GM21825 (cell line): ENCODE data around the gene COL28A1.
"Not testable (repeated sequence)": the region's sequence is repeated elsewhere in the genome, so short reads cannot be mapped to it uniquely, and the experiment has no call there.

ENCODE experiments used
- ATAC-seq: cut with Tn5 transposase; IDR thresholded peaks from one replicate; pipeline ENCODE4 v1.9.1; 2021; ENCODE audit warnings: mild to moderate bottlenecking, moderate library complexity; ENCODE audit not compliant: unreplicated experiment

COL28A1 gene

DNA sequence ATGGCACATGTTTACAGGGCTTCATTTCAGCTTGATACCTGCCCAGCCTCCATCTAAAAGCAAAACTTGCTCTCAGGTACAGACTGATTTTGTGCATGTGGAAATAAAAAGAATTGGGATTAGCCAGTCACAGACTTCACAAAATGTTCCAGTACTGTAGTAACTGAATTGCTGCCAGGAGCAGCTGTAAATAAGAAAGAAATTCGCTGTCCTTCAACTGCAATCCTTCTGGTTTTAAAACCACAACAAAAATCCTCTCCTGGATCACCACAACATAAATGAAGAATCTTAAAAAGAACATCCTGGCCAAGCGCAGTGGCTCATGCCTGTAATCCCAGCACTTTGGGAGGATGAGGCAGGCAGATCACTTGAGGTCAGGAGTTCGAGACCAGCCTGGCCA, 27.1 kb upstream of the COL28A1 start:
- ATAC-seq: no peak

- ATAC-seq: not testable (repeated sequence)
Measured at GRCh38 chr7:7561591-7561990, 25.9 kb upstream of the COL28A1 start.

- ATAC-seq: no peak
Measured at GRCh38 chr7:7557252-7557651, 21.6 kb upstream of the COL28A1 start.

GRCh38 chr7:7556852-7557251, 21.2 kb upstream of the COL28A1 start:
- no peak for ATAC-seq

DNA sequence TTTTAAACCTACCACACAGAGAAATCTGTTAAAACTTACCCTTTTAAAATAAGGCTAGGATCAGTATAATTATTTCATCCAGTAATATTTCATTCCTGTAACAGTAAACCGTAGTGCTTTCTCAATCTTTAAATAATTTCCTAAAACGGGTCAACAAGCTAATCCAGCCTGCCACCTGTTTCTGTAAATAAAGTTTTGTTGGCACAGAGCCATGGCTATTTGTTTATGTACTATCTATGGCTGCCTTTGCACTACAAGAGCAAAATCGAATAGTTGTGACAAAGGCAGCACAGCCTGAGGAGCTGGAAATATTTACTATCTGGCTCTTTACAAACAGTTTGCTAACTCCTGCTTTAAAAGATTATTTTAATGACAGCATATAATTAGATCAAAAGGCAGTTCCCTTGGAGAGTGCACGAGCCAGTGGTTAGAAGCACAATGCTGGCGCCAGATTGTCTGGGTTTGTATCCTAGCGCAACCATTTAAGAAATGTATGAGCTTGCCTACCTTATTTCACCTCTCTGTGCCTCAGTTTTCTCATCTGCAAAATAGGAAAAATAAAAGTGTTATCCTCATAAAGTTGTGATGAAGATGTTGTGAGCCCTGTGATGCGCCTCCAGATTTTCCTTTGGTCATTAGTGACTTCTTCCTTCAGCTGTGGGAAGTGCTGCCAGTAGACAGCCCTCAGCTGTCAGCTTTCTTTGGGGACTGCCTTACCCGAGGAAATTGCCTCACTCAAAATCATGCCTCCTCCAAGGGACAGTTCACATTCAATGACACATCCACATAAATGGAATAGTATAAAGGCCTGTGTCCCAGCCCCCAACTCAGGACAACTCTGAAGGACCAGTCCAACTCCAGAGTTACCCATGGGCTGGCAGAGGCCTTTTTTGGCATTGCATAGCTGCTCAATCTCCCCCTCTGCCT, 19.2 kb upstream of the COL28A1 start:
- ATAC-seq: no peak

GRCh38 chr7:7554021-7554432, 18.4 kb upstream of the COL28A1 start:
- ATAC-seq: no peak

GRCh38 chr7:7553386-7553785, 17.7 kb upstream of the COL28A1 start:
- no peak for ATAC-seq

DNA sequence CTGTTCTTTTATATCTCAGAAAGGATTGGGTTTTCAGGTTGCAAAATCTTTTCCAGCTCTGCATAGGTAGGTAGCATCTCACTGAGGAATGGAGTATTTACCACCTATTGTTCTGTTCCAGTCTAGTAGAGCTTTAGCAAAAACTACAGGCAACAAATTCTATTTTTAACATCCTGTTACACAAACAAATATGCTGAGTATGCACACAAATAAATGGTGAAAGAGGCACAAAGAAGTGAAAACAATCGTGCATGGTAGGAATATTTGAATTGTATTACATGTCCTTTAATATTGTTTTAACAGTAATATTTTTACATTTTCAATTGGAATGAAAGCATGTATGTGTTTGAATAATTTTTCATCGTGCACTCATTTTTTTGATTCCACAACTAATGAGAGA, 16.5 kb upstream of the COL28A1 start:
- ATAC-seq: no peak

DNA sequence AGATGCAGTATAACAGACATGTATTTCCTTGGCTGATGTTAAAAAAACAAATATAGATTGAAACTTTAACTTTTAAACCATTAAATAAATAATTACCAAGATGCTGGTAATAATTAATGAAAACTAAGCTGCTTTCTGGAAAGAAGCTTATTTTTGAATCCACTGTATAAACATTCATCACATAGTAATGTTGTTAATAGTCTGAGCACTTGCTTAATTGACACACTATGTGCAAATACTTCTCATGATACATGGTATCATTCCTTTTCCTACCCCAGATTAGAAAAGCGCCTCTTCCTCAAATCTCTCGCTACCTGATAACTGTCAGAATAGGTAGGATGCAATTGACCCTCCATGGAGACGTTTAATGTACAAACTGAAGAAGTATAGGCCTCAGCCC, 15.0 kb upstream of the COL28A1 start:
- ATAC-seq: no peak

GRCh38 chr7:7548407-7548806, 12.7 kb upstream of the COL28A1 start:
- ATAC-seq: no peak

- no peak for ATAC-seq
Measured at GRCh38 chr7:7542251-7542835, 6.7 kb upstream of the COL28A1 start.

GRCh38 chr7:7539711-7540110, 4.0 kb upstream of the COL28A1 start:
- no peak for ATAC-seq

DNA sequence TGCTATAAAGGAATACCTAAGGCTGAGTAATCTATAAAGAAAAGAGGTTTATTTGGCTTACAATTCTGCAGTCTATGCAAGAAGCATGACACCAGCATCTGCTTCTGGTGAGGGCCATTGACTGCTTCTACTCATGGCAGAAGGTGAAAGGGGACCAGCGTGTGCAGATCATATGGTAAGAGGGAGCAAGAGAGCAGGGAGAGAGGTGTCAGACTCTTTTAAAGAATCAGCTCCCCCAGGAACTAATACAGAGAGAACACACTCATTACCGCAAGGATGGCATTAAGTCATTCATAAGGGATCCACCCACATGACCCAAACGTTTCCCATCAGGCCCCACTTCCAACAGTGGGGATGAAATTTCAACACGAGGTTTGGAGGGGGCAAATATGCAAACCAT, 3.5 kb upstream of the COL28A1 start:
- no peak for ATAC-seq

DNA sequence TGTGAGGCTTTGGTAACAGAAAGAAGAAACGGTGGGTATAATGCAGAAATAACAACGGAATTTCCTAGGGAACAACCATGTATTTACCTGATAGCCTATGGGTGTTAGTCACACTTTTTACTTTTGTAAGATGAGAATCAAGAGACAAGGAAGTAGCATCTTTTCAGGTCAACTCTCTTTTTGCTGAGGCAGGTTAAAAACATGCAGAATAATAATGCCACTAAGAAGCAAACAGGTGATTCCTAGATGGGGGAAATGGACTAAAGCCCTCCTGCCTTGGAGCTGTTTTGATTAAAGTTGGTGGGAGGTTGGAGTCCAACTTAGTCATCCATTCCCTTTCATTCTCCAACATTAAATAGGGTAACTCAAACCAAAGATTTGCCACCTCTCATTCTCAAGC, 2.0 kb upstream of the COL28A1 start:
- no peak for ATAC-seq

- ATAC-seq: no peak
Measured at GRCh38 chr7:7536396-7537019, 835 bp upstream of the COL28A1 start.

DNA sequence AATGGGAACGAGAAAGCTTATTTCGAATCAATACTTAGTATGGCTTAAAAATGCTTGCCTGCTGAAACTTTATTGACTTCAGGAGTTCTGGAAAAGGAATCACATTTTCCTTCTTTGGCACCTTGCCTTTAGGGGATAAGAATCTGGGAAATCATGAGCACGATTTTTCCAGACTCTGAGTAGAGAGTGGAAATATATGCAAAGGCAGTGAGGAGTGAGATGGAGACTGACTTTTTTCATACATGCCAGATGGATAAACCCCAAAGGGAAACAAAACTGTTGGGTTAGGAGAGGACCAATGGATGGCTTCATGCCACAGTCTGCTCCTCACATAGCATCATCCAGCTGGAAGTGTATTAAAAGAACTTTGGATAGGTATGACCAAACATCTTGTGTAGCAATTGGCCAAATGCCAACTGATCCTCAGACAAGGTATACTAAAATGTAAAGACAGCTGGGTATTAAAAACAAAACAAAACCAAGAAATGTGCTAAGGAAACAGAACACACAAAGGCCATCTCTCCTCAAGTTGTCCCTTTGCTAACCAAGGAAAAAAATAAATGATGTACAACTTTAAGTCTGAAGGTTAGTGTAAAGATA, 1.7 kb downstream of the COL28A1 start:
- ATAC-seq: no peak

DNA sequence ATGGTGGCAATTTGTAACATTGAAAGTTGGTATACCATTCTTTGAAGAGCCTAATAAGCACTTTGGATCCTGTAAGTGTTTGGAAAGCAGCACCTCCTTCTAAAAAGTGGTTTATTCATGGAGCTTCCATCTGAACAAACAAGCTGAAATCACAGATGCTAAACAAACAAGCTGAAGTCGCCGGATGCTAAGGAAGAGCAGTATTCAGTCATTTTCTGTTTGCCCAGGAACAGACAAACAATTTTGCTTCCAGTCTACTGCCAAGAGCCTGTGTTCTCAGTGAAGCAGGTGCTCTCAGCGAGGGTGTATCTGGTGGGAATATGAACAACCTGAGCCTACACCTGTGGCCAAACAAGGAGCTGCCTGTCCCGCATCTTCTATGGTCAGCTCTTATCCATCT, 6.3 kb downstream of the COL28A1 start:
- ATAC-seq: no peak

DNA sequence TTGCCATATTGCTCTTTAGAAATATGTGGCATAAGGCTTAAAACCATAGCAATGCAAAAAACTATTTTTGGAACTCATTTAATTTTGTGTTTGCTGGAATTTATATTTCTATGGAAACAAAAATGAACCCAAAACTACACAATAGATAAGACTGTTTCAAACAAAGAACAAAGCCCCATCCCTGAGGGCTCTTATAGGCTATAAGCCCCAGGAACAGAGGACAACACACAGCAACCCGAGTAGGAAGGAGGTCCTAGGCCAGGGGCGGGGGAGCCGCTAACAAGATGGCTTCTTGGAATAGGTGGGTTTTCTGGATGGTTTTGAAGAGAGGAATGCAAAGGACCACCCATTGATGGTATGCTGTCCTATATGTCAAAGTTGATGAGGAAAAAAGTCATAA, 8.6 kb downstream of the COL28A1 start:
- ATAC-seq: no peak

GRCh38 chr7:7526006-7526405, 9.7 kb downstream of the COL28A1 start:
- no peak for ATAC-seq

GRCh38 chr7:7524121-7524520, 11.6 kb downstream of the COL28A1 start:
- ATAC-seq: no peak

- ATAC-seq: no peak
Measured at GRCh38 chr7:7522421-7522820, 13.3 kb downstream of the COL28A1 start.

DNA sequence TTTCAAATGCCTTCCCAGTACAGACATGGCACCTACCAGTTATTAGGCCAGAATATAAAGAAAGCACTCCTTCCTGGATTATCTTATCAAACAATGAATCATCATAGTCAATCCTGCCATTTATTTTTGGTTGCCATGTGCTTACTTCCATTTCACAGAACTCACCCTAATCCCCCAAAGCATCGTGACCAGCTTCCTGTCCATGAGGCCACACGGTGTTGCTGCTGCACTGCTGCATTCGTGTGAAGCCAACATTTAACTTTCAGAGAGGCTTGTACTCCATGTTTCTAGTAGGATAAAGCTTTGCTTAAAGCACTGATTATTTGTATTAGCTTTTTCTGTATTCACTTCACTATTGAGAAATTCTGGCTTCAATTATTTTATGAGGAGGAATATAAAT, 14.4 kb downstream of the COL28A1 start:
- no peak for ATAC-seq
